Neural progenitor cell (in vitro differentiated cells): ENCODE data around the gene LTBP1.

Source experiments
- CTCF ChIP-seq: fragments of 200-600 bp; sonication (generic); IDR thresholded peaks from 2 replicates; pipeline ENCODE4 v1.5.1; 2017; ENCODE audit warnings: antibody characterized with exemption, mild to moderate bottlenecking
- EZH2 ChIP-seq: fragments of 200-600 bp; sonication (generic); IDR thresholded peaks from 2 replicates; pipeline ENCODE4 v1.6.1; 2017; ENCODE audit warnings: antibody characterized with exemption, mild to moderate bottlenecking, moderate library complexity
- EZH2phosphoT487 ChIP-seq: fragments of 200-600 bp; sonication (generic); IDR thresholded peaks from 2 replicates; pipeline ENCODE4 v1.6.1; 2017; ENCODE audit warnings: antibody characterized with exemption

GRCh38 chr2:33436083-33436482, 489.3 kb downstream of the LTBP1 start:
- TF ChIP-seq CTCF (no peak), EZH2 (no peak), EZH2phosphoT487 (no peak)
